Measurements from ENCODE around the gene BORCS8.

BORCS8 gene

GRCh38 chr19:19192078-19192882 lies at the start of gene BORCS8, which contains the start of gene RFXANK:
Gene BORCS8, minus strand, starts transcription at chr19:19192152. Its CDS starts 35 bp downstream, at chr19:19192117.
Gene RFXANK, plus strand, starts transcription at chr19:19192258. Its CDS starts 1,689 bp downstream, at chr19:19193947.
- H3K4me3 ChIP-seq (ENCODE audit: low read depth, low read length): peak within 1 kb of the TSS; percentile 99
- TF ChIP-seq CTCF (IDR thresholded peaks at IDR 0.05; ENCODE audit: low read depth, low read length): no peak

- TF ChIP-seq CTCF (IDR thresholded peaks at IDR 0.05; ENCODE audit: low read depth, low read length): no peak
- H3K4me3 ChIP-seq (ENCODE audit: low read depth, low read length): no peak overlapping the region
Observed at GRCh38 chr19:19240476-19240875, 48.5 kb upstream of the BORCS8 start.

GRCh38 chr19:19239675-19240074 lies 47.7 kb upstream of the BORCS8 start:
- no peak for TF ChIP-seq CTCF (IDR thresholded peaks at IDR 0.05; ENCODE audit: low read depth, low read length)

GRCh38 chr19:19238126-19238894 lies 46.4 kb upstream of the BORCS8 start:
- TF ChIP-seq CTCF (IDR thresholded peaks at IDR 0.05; ENCODE audit: low read depth, low read length): no peak
- no peak overlapping the region for H3K4me3 ChIP-seq (ENCODE audit: low read depth, low read length)

More at GRCh38 chr19:19239675-19240074, 47.7 kb upstream of the BORCS8 start:
- H3K4me3 ChIP-seq (ENCODE audit: low read depth, low read length): no peak overlapping the region

GRCh38 chr19:19236173-19236572 lies 44.2 kb upstream of the BORCS8 start:
- no peak for TF ChIP-seq CTCF (IDR thresholded peaks at IDR 0.05; ENCODE audit: low read depth, low read length)

GRCh38 chr19:19234220-19234816 lies 42.4 kb upstream of the BORCS8 start:
- no peak for TF ChIP-seq CTCF (IDR thresholded peaks at IDR 0.05; ENCODE audit: low read depth, low read length)
- no peak overlapping the region for H3K4me3 ChIP-seq (ENCODE audit: low read depth, low read length)

More at GRCh38 chr19:19236173-19236572, 44.2 kb upstream of the BORCS8 start:
- H3K4me3 ChIP-seq (ENCODE audit: low read depth, low read length): no peak overlapping the region

All from WI38 (cell line).